ENCODE results near the gene TLE5. TPM values are rescaled to one million over a fixed set of nuclear protein-coding genes. Genes with fewer than 3 reads are reported as not detected.
A peak's percentile ranks its signal among the peaks of the same experiment; 100 is the strongest.

Gene TLE5
- total and polyA plus RNA-seq, 9 of the 15 experiments (the other 6 are each of a cell fraction or from before 2014, with no cell fraction given): 2.0 to 347 (median 235) TPM

DNA sequence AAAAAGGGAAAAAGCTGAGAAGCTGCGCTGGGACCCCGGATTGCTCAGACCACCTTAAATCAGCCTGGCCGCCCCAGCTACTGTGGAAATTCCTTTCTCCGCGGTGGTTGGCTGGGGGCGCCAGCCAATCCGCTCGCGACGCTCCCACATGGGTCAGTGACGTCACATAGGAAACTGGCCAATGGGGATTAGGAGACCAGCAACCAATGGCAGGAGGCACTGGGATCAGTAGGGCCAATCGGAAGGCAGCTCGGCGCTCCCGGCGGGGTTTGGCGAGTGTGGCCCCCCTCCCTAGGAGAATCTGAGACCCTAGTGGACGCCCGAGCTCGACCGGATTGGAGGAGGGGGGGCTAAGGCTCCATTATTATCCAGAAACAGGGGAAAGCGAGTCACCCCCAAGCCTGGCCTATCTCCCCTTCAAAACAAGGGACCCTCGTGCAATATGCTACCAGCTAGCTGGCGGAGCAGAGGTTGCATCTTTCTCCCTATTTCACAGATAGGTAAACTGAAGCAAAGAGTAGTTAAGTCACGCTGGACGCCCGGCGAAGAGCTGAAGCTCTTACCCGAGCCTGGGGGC, 26.7 kb downstream of the TLE5 start (continued):
- TF ChIP-seq ZKSCAN8 (CRISPR knock-in tag; IDR thresholded peaks at IDR 0.05): peak; percentile 72; the same call in 1 of the 2 replicates
- 0 out of 2 replicates have a peak, but pooled peaks have one; percentile 5 for TF ChIP-seq MAFF (IDR thresholded peaks at IDR 0.05; ENCODE audit: low read length)
- TF ChIP-seq, protein P1, sequence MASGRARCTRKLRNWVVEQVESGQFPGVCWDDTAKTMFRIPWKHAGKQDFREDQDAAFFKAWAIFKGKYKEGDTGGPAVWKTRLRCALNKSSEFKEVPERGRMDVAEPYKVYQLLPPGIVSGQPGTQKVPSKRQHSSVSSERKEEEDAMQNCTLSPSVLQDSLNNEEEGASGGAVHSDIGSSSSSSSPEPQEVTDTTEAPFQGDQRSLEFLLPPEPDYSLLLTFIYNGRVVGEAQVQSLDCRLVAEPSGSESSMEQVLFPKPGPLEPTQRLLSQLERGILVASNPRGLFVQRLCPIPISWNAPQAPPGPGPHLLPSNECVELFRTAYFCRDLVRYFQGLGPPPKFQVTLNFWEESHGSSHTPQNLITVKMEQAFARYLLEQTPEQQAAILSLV (tag; IDR thresholded peaks at IDR 0.05): no peak
- TF ChIP-seq NFYB (IDR thresholded peaks at IDR 0.05; ENCODE audit: extremely low read depth, insufficient read length): peak; percentile 98
- peak; percentile 40 to 53; a peak in 3 of 4 replicates for TF ChIP-seq NRF1 (conservative IDR thresholded peaks at IDR 0.05 in 1 of 2, IDR thresholded peaks at IDR 0.05 in 1 of 2)
- peak; percentile 82 for TF ChIP-seq KHSRP (IDR thresholded peaks at IDR 0.05)
- TF ChIP-seq PCBP1 (IDR thresholded peaks at IDR 0.05; ENCODE audit: low read depth, low read length, poor library complexity, severe bottlenecking): no peak
- TF ChIP-seq, protein P2, sequence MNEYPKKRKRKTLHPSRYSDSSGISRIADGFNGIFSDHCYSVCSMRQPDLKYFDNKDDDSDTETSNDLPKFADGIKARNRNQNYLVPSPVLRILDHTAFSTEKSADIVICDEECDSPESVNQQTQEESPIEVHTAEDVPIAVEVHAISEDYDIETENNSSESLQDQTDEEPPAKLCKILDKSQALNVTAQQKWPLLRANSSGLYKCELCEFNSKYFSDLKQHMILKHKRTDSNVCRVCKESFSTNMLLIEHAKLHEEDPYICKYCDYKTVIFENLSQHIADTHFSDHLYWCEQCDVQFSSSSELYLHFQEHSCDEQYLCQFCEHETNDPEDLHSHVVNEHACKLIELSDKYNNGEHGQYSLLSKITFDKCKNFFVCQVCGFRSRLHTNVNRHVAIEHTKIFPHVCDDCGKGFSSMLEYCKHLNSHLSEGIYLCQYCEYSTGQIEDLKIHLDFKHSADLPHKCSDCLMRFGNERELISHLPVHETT (CRISPR knock-in tag; conservative IDR thresholded peaks at IDR 0.05 in 1 of 2, IDR thresholded peaks at IDR 0.05 in 1 of 2): 0 out of 4 replicates have a peak, but pooled peaks of 1 of the 2 experiments have one; percentile 11
- no peak for TF ChIP-seq CTBP1 (IDR thresholded peaks at IDR 0.05; ENCODE audit: borderline replicate concordance)
- TF ChIP-seq, protein P3, sequence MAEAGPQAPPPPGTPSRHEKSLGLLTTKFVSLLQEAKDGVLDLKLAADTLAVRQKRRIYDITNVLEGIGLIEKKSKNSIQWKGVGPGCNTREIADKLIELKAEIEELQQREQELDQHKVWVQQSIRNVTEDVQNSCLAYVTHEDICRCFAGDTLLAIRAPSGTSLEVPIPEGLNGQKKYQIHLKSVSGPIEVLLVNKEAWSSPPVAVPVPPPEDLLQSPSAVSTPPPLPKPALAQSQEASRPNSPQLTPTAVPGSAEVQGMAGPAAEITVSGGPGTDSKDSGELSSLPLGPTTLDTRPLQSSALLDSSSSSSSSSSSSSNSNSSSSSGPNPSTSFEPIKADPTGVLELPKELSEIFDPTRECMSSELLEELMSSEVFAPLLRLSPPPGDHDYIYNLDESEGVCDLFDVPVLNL (CRISPR knock-in tag; IDR thresholded peaks at IDR 0.05; ENCODE audit: low read depth): no peak
- peak; percentile 34 for TF ChIP-seq BRD9 (IDR thresholded peaks at IDR 0.05; ENCODE audit: low read depth, partially characterized antibody)
- TF ChIP-seq, protein P4, sequence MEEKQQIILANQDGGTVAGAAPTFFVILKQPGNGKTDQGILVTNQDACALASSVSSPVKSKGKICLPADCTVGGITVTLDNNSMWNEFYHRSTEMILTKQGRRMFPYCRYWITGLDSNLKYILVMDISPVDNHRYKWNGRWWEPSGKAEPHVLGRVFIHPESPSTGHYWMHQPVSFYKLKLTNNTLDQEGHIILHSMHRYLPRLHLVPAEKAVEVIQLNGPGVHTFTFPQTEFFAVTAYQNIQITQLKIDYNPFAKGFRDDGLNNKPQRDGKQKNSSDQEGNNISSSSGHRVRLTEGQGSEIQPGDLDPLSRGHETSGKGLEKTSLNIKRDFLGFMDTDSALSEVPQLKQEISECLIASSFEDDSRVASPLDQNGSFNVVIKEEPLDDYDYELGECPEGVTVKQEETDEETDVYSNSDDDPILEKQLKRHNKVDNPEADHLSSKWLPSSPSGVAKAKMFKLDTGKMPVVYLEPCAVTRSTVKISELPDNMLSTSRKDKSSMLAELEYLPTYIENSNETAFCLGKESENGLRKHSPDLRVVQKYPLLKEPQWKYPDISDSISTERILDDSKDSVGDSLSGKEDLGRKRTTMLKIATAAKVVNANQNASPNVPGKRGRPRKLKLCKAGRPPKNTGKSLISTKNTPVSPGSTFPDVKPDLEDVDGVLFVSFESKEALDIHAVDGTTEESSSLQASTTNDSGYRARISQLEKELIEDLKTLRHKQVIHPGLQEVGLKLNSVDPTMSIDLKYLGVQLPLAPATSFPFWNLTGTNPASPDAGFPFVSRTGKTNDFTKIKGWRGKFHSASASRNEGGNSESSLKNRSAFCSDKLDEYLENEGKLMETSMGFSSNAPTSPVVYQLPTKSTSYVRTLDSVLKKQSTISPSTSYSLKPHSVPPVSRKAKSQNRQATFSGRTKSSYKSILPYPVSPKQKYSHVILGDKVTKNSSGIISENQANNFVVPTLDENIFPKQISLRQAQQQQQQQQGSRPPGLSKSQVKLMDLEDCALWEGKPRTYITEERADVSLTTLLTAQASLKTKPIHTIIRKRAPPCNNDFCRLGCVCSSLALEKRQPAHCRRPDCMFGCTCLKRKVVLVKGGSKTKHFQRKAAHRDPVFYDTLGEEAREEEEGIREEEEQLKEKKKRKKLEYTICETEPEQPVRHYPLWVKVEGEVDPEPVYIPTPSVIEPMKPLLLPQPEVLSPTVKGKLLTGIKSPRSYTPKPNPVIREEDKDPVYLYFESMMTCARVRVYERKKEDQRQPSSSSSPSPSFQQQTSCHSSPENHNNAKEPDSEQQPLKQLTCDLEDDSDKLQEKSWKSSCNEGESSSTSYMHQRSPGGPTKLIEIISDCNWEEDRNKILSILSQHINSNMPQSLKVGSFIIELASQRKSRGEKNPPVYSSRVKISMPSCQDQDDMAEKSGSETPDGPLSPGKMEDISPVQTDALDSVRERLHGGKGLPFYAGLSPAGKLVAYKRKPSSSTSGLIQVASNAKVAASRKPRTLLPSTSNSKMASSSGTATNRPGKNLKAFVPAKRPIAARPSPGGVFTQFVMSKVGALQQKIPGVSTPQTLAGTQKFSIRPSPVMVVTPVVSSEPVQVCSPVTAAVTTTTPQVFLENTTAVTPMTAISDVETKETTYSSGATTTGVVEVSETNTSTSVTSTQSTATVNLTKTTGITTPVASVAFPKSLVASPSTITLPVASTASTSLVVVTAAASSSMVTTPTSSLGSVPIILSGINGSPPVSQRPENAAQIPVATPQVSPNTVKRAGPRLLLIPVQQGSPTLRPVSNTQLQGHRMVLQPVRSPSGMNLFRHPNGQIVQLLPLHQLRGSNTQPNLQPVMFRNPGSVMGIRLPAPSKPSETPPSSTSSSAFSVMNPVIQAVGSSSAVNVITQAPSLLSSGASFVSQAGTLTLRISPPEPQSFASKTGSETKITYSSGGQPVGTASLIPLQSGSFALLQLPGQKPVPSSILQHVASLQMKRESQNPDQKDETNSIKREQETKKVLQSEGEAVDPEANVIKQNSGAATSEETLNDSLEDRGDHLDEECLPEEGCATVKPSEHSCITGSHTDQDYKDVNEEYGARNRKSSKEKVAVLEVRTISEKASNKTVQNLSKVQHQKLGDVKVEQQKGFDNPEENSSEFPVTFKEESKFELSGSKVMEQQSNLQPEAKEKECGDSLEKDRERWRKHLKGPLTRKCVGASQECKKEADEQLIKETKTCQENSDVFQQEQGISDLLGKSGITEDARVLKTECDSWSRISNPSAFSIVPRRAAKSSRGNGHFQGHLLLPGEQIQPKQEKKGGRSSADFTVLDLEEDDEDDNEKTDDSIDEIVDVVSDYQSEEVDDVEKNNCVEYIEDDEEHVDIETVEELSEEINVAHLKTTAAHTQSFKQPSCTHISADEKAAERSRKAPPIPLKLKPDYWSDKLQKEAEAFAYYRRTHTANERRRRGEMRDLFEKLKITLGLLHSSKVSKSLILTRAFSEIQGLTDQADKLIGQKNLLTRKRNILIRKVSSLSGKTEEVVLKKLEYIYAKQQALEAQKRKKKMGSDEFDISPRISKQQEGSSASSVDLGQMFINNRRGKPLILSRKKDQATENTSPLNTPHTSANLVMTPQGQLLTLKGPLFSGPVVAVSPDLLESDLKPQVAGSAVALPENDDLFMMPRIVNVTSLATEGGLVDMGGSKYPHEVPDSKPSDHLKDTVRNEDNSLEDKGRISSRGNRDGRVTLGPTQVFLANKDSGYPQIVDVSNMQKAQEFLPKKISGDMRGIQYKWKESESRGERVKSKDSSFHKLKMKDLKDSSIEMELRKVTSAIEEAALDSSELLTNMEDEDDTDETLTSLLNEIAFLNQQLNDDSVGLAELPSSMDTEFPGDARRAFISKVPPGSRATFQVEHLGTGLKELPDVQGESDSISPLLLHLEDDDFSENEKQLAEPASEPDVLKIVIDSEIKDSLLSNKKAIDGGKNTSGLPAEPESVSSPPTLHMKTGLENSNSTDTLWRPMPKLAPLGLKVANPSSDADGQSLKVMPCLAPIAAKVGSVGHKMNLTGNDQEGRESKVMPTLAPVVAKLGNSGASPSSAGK (IDR thresholded peaks at IDR 0.05): peak; percentile 69; the same call in 1 of the 2 replicates

Data from K562 (cell line).